Upper lobe of left lung (tissue), 6 donors: ENCODE results near the gene ADD3. TPM values are rescaled to one million over a fixed set of nuclear protein-coding genes. Genes with fewer than 3 reads are reported as not detected.

Source experiments
- ATAC-seq, 2 donors: fragments of 200-7000 bp; cut with Tn5 transposase; one replicate each; pipeline ENCODE4 v1.9.1; 2022; ENCODE audit warnings: mild to moderate bottlenecking in 2 of 2, moderate library complexity in 2 of 2; ENCODE audit not compliant: low FRiP score in 2 of 2
- DNase-seq, 2 donors: peaks; one replicate each; pipeline ENCODE4 v3.0.0-alpha.2; 2019 to 2020
- H3K27ac ChIP-seq, 4 donors: fragments of 200-600 bp; sonication (generic); one replicate each; pipeline ENCODE4 v1.5.1; 2016 to 2019
- H3K27me3 ChIP-seq, 4 donors: fragments of 200-600 bp; sonication (generic); one replicate each; pipeline ENCODE4 v1.5.1; 2017 to 2019
- H3K36me3 ChIP-seq, 4 donors: fragments of 200-600 bp; sonication (generic); one replicate each; pipeline ENCODE4 v1.5.1; 2016 to 2019
- H3K4me1 ChIP-seq, 4 donors: fragments of 200-600 bp; sonication (generic); one replicate each; pipeline ENCODE4 v1.5.1; 2018 to 2019
- H3K4me3 ChIP-seq, 4 donors: fragments of 200-600 bp; sonication (generic); one replicate each; pipeline ENCODE4 v1.5.1; 2017 to 2019; ENCODE audit warnings: mild to moderate bottlenecking in 2 of 4, moderate library complexity in 1 of 4
- H3K9me3 ChIP-seq, 4 donors: fragments of 200-600 bp; sonication (generic); one replicate each; pipeline ENCODE4 v1.5.1; 2018 to 2019
- CTCF ChIP-seq, 6 experiments: fragments of 450-650 bp in 4 of 6; fragments of 200-600 bp in 2 of 6; sonication (generic) in 2 of 6; IDR thresholded peaks; one replicate each; pipeline ENCODE4 v1.5.1; 2016 to 2019; ENCODE audit warnings: antibody characterized with exemption in 6 of 6
- EP300 ChIP-seq, 4 donors: sonication (generic); formaldehyde crosslinking; IDR thresholded peaks; one replicate each; pipeline ENCODE4 v1.5.1; 2017; ENCODE audit warnings: antibody characterized with exemption in 4 of 4, control low read depth in 2 of 4
- POLR2A ChIP-seq, 4 donors: fragments of 450-650 bp; IDR thresholded peaks; one replicate each; pipeline ENCODE4 v1.5.1; 2016 to 2017; ENCODE audit warnings: antibody characterized with exemption in 4 of 4, mild to moderate bottlenecking in 2 of 4
- POLR2AphosphoS5 ChIP-seq, 2 donors: sonication (generic); formaldehyde crosslinking; IDR thresholded peaks; one replicate each; pipeline ENCODE4 v1.5.1; 2017; ENCODE audit warnings: antibody characterized with exemption in 2 of 2
- WGBS, 2 donors: methylation state at CpG; one replicate each; pipeline ENCODE4 v1.1.5; 2017 to 2018; 5-methylcytosine and 5-hydroxymethylcytosine counted together
- total RNA-seq, 6 donors: library from RNA; depleted of rRNA in 4 of 6; stranded (reverse); fragments of >200 nt in 4 of 6; gene quantifications; one replicate each; pipeline versions ENCODE4 v1.1.0 to v1.2.1, GENCODE V29; 2016 to 2021
- donor health status: DM: no; HTN: no; CAD: no; lungs with moderate emphysema.
- donor health status: DM: no; HTN: yes; CAD: no; lungs with severe emphysema.

Gene ADD3
- total RNA-seq, 6 donors from 2014 or later = 34.1 to 229 (median 61.0) TPM

- Histone ChIP-seq H3K4me3 (no peak overlapping the region), H3K4me1 (peaks cover 19 to 33% (median 23%) of the 10 kb centered on the region in 4 donors), H3K27ac (peak overlapping the region in 2 of 4 donors; percentile 26 to 72), H3K9me3 (no peaks in the 10 kb centered on the region), H3K27me3 (no peaks in the 10 kb centered on the region), H3K36me3 (no peaks in the 10 kb centered on the region)
- TF ChIP-seq POLR2A (IDR thresholded peaks at IDR 0.05) (no peak), POLR2AphosphoS5 (IDR thresholded peaks at IDR 0.05) (no peak), CTCF (IDR thresholded peaks at IDR 0.05) (no peak), EP300 (IDR thresholded peaks at IDR 0.05) (no peak)
- WGBS, 2 donors = 51 to 56% methylated on average over 4 of the region's 4 CpGs
- ATAC-seq (no peak), DNase-seq (no peak)
Observed at GRCh38 chr10:110017052-110017451, 9.3 kb downstream of the ADD3 start.

DNA sequence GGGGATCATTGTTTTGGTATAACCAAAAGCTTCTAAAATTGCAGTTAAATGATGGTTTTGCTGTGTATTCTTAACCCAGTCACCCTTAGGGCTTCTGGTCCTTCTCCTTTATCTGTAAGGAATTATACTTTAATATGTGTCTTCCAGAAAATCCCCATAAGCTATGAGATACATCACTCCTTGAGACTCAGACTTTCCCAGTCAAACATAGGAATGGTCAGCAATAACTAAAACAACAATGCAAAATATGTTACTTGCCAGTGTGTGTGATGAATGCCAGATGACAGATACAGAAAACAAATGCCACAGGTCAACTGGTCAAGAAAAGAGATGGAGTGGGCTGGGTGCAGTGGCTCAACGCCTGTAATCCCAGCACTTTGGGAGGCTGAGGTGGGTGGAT, 10.1 kb downstream of the ADD3 start:
- H3K4me3 ChIP-seq = no peak overlapping the region
- H3K9me3 ChIP-seq = no peaks in the 10 kb centered on the region
- H3K36me3 ChIP-seq = no peaks in the 10 kb centered on the region
- TF ChIP-seq CTCF (IDR thresholded peaks at IDR 0.05) (no peak), POLR2AphosphoS5 (IDR thresholded peaks at IDR 0.05) (no peak), EP300 (IDR thresholded peaks at IDR 0.05) (no peak), POLR2A (IDR thresholded peaks at IDR 0.05) (no peak)
- ATAC-seq (no peak), DNase-seq (no peak)
- H3K27ac ChIP-seq = no peak overlapping the region
- peaks cover 21 to 31% (median 25%) of the 10 kb centered on the region in 4 donors for H3K4me1 ChIP-seq
- 81 to 100% methylated on average over 1 of the region's 1 CpG for WGBS, 2 donors
- no peaks in the 10 kb centered on the region for H3K27me3 ChIP-seq

DNA sequence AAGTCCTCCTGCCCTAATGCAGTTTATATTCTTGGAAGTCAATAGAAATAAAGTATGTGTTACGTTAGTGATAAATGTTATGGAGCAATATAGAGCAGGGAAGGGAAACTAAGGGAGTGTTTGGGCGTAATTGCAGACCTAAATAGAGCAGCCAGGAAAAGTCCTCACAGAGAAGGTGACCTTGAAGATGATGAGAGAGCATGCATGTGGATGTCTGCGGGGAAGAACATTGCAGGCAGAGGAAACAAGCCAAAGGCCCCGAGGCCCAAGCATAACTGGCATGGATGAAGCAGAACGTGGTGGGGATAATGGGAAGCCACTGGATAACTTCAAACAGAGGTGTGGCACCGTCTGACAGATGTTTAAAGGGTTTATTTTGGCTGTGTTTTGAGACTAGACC, 12.5 kb downstream of the ADD3 start:
- DNase-seq (no peak), ATAC-seq (no peak)
- Histone ChIP-seq H3K27me3 (no peaks in the 10 kb centered on the region), H3K4me1 (peaks cover 15 to 35% (median 25%) of the 10 kb centered on the region in 4 donors), H3K4me3 (no peak overlapping the region), H3K36me3 (no peaks in the 10 kb centered on the region), H3K9me3 (no peaks in the 10 kb centered on the region), H3K27ac (no peak overlapping the region)
- 72 to 80% methylated on average over 6 of the region's 6 CpGs for WGBS, 2 donors
- no peak for TF ChIP-seq POLR2AphosphoS5 (IDR thresholded peaks at IDR 0.05)
- TF ChIP-seq CTCF (IDR thresholded peaks at IDR 0.05) = no peak
- no peak for TF ChIP-seq POLR2A (IDR thresholded peaks at IDR 0.05)
- TF ChIP-seq EP300 (IDR thresholded peaks at IDR 0.05) = no peak

DNA sequence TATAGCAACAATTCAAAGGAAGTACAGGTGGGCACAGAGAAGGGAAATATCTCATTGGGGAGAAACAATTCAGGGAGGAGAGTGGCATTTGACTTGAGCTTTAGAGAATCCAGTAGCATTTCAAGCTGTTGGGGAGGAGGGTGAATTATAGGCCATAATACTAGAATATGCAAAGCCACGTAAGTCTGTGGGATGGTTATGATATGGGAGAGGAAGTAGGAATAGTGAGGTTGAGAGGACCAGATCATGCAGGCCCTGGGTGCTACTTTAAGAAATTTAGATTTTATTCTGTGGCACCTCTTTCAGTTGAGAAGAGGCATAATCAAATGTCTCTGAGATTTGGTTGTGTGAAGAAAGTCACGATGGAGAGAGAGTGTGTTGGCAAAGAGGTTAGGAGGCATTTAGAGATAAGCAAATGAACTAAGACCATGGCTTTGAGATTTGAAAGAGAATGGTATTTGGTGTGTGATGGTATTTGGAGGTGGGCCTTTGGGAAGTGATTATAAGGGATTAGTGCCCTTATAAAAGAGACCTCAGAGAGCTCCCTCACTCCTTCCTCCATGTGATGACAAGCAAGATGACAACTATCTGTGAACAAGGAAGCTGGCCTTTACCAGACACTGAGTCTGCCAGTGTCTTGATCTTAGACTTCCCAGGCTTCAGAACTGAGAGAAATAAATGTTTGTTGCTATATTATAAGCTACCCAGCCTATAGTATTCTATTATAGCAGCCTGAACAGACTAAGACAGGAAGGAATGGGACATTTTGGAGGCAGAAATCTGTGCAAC, 15.1 kb downstream of the ADD3 start:
- 72 to 75% methylated on average over 2 of the region's 2 CpGs for WGBS, 2 donors
- TF ChIP-seq POLR2A (IDR thresholded peaks at IDR 0.05) (no peak), EP300 (IDR thresholded peaks at IDR 0.05) (no peak), CTCF (IDR thresholded peaks at IDR 0.05) (no peak), POLR2AphosphoS5 (IDR thresholded peaks at IDR 0.05) (no peak)
- no peaks in the 10 kb centered on the region for H3K9me3 ChIP-seq
- H3K4me3 ChIP-seq = no peak overlapping the region
- ATAC-seq (no peak), DNase-seq (no peak)
- no peaks in the 10 kb centered on the region for H3K27me3 ChIP-seq
- peaks cover 0 to 16% (median 8%) of the 10 kb centered on the region in 4 donors for H3K4me1 ChIP-seq
- no peaks in the 10 kb centered on the region for H3K36me3 ChIP-seq
- peak overlapping the region in 2 of 4 donors; percentile 55 to 58 for H3K27ac ChIP-seq
